ENCODE measurements around the gene UCN.
A peak's percentile ranks its signal among the peaks of the same experiment; 100 is the strongest.

UCN gene

GRCh38 chr2:27263287-27264252 lies 44.7 kb downstream of the UCN start:
- peak overlapping the region; percentile 12 for H3K4me3 ChIP-seq (ENCODE audit: low read length)
- no peak for DNase-seq (ENCODE audit: low read depth)
- no peak for TF ChIP-seq CTCF (IDR thresholded peaks at IDR 0.05; ENCODE audit: insufficient read depth, low read depth, low read length, missing control alignments)

- TF ChIP-seq CTCF (IDR thresholded peaks at IDR 0.05; ENCODE audit: insufficient read depth, low read depth, low read length, missing control alignments): no peak
- peak; percentile 54 for DNase-seq (ENCODE audit: low read depth)
Observed at GRCh38 chr2:27262379-27263286, 45.6 kb downstream of the UCN start, which contains the start of gene SLC30A3. TSS of gene SLC30A3 (minus strand) at chr2:27263047. CDS start at chr2:27262906, 141 bp downstream.

GRCh38 chr2:27261926-27262298 lies 46.3 kb downstream of the UCN start:
- TF ChIP-seq CTCF (IDR thresholded peaks at IDR 0.05; ENCODE audit: insufficient read depth, low read depth, low read length, missing control alignments): no peak
- H3K4me3 ChIP-seq (ENCODE audit: low read length): no peak overlapping the region
- no peak for DNase-seq (ENCODE audit: low read depth)

More at GRCh38 chr2:27262379-27263286, 45.6 kb downstream of the UCN start, which contains the start of gene SLC30A3:
- peak within 1 kb of the TSS; percentile 12 for H3K4me3 ChIP-seq (ENCODE audit: low read length)

- H3K4me3 ChIP-seq (ENCODE audit: low read length): no peak overlapping the region
- DNase-seq (ENCODE audit: low read depth): no peak
- no peak for TF ChIP-seq CTCF (IDR thresholded peaks at IDR 0.05; ENCODE audit: insufficient read depth, low read depth, low read length, missing control alignments)
Observed at GRCh38 chr2:27261241-27261925, 46.9 kb downstream of the UCN start.

- no peak for DNase-seq (ENCODE audit: low read depth)
- H3K4me3 ChIP-seq (ENCODE audit: low read length): no peak overlapping the region
- TF ChIP-seq CTCF (IDR thresholded peaks at IDR 0.05; ENCODE audit: insufficient read depth, low read depth, low read length, missing control alignments): no peak
Observed at GRCh38 chr2:27258051-27258450, 50.2 kb downstream of the UCN start.

Measured in epithelial cell of esophagus (primary cell).